Measurements from ENCODE around the gene KRT17.

Gene KRT17

GRCh38 chr17:41593306-41593981 lies 30.9 kb downstream of the KRT17 start:
- TF ChIP-seq CTCF (IDR thresholded peaks at IDR 0.05): no peak

DNA sequence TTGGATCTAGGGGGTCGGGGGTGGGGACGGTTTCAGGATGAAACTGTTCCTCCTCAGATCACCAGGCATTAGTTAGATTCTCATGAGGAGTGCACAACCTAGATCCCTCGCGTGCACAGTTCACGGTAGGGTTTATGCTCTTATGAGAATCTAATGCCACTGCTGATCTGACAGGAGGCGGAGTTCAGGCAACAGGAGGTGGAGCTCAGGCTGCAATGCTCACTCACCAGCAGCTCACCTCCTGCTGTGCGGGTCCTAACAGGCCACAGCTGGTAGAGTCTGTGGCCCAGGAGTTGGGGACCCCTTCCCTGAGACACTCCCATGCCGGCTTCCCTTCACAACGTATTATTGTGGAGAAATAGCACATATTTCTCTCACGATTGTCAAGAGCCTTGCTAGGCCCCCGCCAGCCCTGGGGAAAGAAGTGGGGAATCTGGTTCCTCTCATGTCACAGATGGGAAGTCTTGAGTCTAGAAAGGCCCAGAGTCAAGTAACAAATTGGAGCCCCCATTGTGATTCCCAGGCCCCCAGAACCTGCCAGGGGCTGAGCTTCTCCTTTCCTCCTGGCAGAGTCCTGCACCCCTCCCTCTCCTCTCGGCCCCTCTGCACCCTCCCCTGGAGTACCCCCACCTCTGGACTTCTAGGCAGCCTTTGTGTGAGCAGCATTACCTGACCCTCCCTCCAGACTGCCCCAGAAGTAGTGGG lies 31.6 kb downstream of the KRT17 start:
- TF ChIP-seq CTCF (IDR thresholded peaks at IDR 0.05): no peak

DNA sequence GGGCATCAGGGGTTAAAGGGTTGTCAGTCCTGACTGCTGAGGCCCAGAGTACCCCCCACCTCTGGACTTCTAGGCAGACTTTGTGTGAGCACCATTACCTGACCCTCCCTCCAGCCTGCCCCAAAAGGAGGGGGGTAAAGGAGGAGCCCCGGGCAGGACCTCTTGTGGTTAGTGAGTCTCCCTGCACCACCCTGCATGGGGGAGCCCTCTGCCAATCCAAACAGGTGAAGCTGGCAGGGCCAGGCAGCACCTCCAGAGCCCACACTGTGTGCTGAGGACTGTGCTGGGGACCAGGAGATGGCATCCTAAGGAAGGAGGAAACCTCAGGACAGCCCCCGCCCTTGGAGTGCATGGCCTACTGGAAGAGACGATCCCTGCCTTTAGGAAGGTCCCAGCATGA lies 35.1 kb downstream of the KRT17 start:
- TF ChIP-seq CTCF (IDR thresholded peaks at IDR 0.05): no peak

DNA sequence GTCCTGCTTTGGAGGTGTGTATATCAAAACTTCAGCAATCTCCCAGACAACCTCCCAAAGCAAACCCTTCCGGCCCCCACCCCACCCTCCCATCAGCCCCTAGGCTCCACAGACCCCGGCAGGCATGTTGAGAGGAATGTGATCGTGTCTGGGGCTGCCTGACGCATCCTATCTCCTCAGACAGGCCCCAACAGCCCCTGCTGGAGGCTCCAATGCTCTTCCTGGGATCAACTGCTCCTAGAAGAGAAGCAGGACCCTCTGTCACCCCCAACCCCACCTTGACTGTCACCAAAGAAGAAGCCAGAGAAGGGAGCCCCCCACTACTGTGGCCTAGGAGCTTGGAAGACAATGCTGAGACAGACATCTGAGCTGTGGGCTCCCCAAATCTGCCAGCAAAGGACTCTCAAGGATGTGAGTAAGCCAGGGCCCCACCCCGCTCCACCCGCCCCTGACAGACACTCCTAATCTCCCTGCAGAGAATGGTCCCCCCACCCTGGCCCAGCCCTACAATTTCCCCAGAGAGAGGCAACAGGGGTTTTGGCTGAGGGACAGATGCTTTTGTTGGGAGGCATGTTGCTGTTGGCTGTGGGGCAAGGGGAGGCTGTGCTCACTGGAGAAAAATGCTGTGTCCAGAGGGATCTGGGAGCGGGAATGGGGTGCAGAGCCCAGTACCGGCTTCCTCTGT lies 36.1 kb downstream of the KRT17 start:
- TF ChIP-seq CTCF (IDR thresholded peaks at IDR 0.05): no peak

- TF ChIP-seq CTCF (IDR thresholded peaks at IDR 0.05): no peak
Observed at GRCh38 chr17:41586863-41587495, 37.4 kb downstream of the KRT17 start, which contains the start of gene KRT14. Gene KRT14 (minus strand): TSS chr17:41586895. CDS start chr17:41586834, 61 bp downstream.

DNA sequence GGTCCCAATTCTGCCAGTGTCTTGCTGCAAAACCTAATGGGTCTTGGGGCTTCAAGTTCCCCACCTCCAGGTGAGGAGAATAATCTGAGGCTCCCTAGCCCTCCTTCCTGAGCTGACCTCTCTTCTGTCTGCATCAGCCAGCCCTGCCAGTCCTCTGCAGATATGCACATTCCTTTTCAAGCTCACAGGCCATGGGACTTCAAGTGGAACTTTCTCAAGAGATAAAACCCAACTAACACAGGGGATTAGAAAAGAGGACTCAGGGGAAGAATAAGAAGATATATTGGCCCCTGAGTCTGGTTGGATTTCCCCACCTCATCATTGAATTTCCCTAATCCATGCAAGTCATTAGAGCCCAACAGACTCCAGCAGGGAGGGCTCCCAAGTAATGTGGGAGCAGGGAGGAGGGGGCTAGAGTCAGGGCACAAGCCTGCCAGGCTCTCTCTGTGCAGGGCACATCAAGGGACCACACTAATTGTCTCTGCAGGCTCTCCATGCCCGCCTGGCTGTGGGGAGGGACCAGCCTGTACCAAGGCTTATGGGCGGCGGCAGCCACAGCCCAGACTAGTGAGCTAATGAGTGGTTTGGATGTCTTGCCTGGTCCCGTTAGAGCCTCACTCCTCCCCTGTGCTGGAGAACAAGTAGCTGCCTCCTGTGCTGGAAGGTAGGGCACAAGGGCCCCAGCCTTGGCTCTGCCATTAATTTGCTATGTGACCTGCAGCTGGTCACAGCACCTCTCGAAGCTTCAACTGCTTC lies 38.9 kb downstream of the KRT17 start:
- TF ChIP-seq CTCF (IDR thresholded peaks at IDR 0.05): no peak
